ENCODE measurements around the gene CDK19. TPM values are rescaled to one million over a fixed set of nuclear protein-coding genes. Genes with fewer than 3 reads are reported as not detected.
"Not testable (repeated sequence)": the region's sequence is repeated elsewhere in the genome, so short reads cannot be mapped to it uniquely, and the experiment has no call there.

Gene CDK19
- total RNA-seq, 3 donors from 2014 or later (not counting 1 experiment from before 2014, with no cell fraction given) = 21.2 to 30.8 (median 25.9) TPM

DNA sequence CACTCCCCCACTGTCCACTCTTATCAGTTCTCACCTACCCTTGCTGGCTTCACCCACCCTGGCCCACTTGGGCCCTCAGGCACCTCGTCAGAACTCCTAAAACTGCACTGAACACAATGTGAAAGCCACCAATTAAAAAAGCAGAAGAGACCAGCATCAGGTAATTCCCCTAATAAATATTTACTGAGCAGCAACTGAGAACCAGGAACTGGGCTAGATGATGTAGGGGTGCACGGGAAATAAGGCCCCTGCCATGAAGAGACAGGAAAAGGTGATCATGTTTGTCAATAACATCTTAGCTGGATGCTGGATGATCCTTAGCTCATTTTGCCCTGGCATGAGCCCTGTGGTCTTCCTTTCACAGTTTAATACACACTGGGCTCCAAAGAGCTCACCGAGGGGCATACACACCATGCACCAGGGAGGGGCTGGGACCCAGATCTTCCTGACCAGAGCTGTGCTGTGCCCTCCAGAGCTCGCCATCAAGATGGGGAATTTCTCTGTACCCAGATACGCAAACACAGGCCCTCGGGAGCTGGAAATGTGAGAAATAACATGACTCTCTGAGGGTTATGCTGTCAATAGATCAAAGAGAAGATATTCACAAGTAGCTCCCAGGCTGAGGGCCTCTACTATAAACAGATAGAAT, 225.3 kb downstream of the CDK19 start:
- Histone ChIP-seq H3K4me1 (ENCODE audit: control insufficient read depth, insufficient read depth, low read length) (peaks cover 14% of the 10 kb centered on the region), H3K4me3 (ENCODE audit: low read length) (no peak overlapping the region), H3K27me3 (ENCODE audit: control insufficient read depth, insufficient read depth, low read length) (no peaks in the 10 kb centered on the region), H3K9me3 (ENCODE audit: control insufficient read depth, insufficient read depth, low read length) (no peaks in the 10 kb centered on the region), H3K27ac (ENCODE audit: low read length) (peak overlapping the region; percentile 34), H3K36me3 (ENCODE audit: control insufficient read depth, insufficient read depth, low read length) (no peaks in the 10 kb centered on the region)
- no peaks in the 10 kb centered on the region for H3K27me3 Mint-ChIP-seq (ENCODE audit: low read depth in 2 of 2)
- ATAC-seq (peak in 1 of 3 donors; percentile 21), DNase-seq (no peak)
- H3K4me3 Mint-ChIP-seq = no peak overlapping the region
- no peaks in the 10 kb centered on the region for H3K9me3 Mint-ChIP-seq
- intact Hi-C loops (cut with micrococcal nuclease) = no loop called here
- H3K36me3 Mint-ChIP-seq = no peaks in the 10 kb centered on the region
- peaks cover 0 to 16% of the 10 kb centered on the region in 2 donors for H3K4me1 Mint-ChIP-seq
- no peak overlapping the region for H3K27ac Mint-ChIP-seq
- TF ChIP-seq, protein P1, sequence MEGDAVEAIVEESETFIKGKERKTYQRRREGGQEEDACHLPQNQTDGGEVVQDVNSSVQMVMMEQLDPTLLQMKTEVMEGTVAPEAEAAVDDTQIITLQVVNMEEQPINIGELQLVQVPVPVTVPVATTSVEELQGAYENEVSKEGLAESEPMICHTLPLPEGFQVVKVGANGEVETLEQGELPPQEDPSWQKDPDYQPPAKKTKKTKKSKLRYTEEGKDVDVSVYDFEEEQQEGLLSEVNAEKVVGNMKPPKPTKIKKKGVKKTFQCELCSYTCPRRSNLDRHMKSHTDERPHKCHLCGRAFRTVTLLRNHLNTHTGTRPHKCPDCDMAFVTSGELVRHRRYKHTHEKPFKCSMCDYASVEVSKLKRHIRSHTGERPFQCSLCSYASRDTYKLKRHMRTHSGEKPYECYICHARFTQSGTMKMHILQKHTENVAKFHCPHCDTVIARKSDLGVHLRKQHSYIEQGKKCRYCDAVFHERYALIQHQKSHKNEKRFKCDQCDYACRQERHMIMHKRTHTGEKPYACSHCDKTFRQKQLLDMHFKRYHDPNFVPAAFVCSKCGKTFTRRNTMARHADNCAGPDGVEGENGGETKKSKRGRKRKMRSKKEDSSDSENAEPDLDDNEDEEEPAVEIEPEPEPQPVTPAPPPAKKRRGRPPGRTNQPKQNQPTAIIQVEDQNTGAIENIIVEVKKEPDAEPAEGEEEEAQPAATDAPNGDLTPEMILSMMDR (IDR thresholded peaks at IDR 0.05) = no peak
- WGBS (ENCODE audit: insufficient coverage) = 38% methylated on average over 6 of the region's 6 CpGs

DNA sequence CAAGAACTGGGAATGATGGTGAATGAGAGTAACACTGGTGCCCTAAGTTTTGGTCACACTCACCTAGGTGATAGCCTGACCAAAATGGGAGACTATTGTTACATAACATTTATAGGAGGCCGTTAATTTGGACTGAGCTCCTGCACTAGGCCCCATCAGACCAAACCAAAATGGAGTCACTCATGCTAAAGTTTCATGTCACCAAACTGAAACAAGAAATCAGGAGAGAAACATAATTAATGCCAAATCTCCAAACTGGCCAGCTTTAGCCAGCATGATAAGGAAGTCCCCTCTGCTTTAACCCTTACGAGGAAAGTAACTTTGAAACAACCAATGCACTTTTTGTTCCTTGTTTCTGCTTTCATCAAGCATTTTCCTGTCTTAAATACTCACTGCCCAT, 227.9 kb downstream of the CDK19 start:
- no peak overlapping the region for H3K27ac ChIP-seq (ENCODE audit: low read length)
- H3K27ac Mint-ChIP-seq = no peak overlapping the region
- intact Hi-C loops (cut with micrococcal nuclease) = no loop called here

DNA sequence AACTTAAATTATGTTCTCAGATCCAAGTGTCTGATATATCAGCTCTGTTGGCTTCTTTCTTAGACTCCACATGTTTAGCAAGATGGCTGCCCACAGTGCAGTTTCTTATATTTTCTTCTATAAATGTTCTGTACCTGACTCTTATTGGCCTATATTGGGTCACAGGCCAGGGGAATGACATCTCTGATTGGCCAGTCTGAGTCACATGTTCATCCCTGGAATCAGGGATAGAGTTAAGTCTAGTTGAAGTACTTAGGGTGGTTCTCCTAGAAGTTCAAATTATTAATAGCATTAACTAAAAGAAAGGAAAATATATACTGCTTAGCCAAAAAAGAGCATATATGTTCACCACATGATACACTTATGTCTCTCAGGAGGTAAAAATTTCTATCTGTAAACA, 233.6 kb downstream of the CDK19 start:
- Mint-ChIP-seq H3K9me3 (no peaks in the 10 kb centered on the region), H3K4me1 (no peaks in the 10 kb centered on the region), H3K36me3 (no peaks in the 10 kb centered on the region), H3K27ac (no peak overlapping the region), H3K27me3 (ENCODE audit: low read depth in 2 of 2) (peaks cover 0 to 9% of the 10 kb centered on the region in 2 donors), H3K4me3 (no peak overlapping the region)
- no peaks in the 10 kb centered on the region for H3K36me3 ChIP-seq (ENCODE audit: control insufficient read depth, insufficient read depth, low read length)
- no peak overlapping the region for H3K27ac ChIP-seq (ENCODE audit: low read length)
- H3K4me1 ChIP-seq (ENCODE audit: control insufficient read depth, insufficient read depth, low read length) = no peaks in the 10 kb centered on the region
- no peak overlapping the region for H3K4me3 ChIP-seq (ENCODE audit: low read length)
- no peak for DNase-seq
- no peak for ATAC-seq
- intact Hi-C loops (cut with micrococcal nuclease) = no loop called here
- TF ChIP-seq, protein P1 (IDR thresholded peaks at IDR 0.05) = no peak
- no peaks in the 10 kb centered on the region for H3K27me3 ChIP-seq (ENCODE audit: control insufficient read depth, insufficient read depth, low read length)
- no peaks in the 10 kb centered on the region for H3K9me3 ChIP-seq (ENCODE audit: control insufficient read depth, insufficient read depth, low read length)

More for the DNA sequence above, 227.9 kb downstream of the CDK19 start:
- Histone ChIP-seq H3K4me3 (ENCODE audit: low read length) (no peak overlapping the region), H3K9me3 (ENCODE audit: control insufficient read depth, insufficient read depth, low read length) (no peaks in the 10 kb centered on the region), H3K4me1 (ENCODE audit: control insufficient read depth, insufficient read depth, low read length) (peaks cover 14% of the 10 kb centered on the region), H3K36me3 (ENCODE audit: control insufficient read depth, insufficient read depth, low read length) (no peaks in the 10 kb centered on the region), H3K27me3 (ENCODE audit: control insufficient read depth, insufficient read depth, low read length) (no peaks in the 10 kb centered on the region)
- ATAC-seq (no peak), DNase-seq (no peak)
- H3K9me3 Mint-ChIP-seq = no peaks in the 10 kb centered on the region
- no peaks in the 10 kb centered on the region for H3K36me3 Mint-ChIP-seq
- no peak overlapping the region for H3K4me3 Mint-ChIP-seq
- H3K27me3 Mint-ChIP-seq (ENCODE audit: low read depth in 2 of 2) = no peaks in the 10 kb centered on the region
- WGBS (ENCODE audit: insufficient coverage) = 79% methylated on average over 2 of the region's 2 CpGs
- TF ChIP-seq, protein P1 (IDR thresholded peaks at IDR 0.05) = no peak
- peaks cover 0 to 12% of the 10 kb centered on the region in 2 donors for H3K4me1 Mint-ChIP-seq

DNA sequence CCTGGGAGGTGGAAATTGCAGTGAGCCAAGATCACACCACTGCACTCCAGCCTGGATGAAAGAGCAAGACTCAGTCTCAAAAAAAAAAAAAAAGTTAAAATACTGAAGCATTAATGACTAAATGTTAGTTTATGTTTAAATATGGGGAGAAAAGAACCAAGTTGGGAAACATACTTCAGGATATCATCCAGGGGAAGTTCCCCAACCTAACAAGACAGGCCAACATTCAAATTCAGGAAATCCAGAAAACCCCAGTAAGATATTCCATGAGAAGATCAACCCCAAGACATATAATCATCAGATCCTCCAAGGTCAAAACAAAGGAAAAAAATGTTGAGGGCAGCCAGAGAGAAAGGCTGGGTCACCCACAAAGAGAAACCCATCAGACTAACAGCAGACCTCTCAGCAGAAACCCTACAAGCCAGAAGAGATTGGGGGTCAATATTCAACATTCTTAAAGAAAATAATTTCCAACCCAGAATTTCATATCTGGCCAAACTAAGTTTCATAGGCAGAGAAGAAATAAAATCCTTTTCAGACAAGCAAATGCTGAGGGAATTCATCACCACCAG, 237.6 kb downstream of the CDK19 start:
- intact Hi-C loops (cut with micrococcal nuclease); H3K9me3 Mint-ChIP-seq; H3K27me3 ChIP-seq (ENCODE audit: control insufficient read depth, insufficient read depth, low read length); H3K36me3 Mint-ChIP-seq; H3K27ac ChIP-seq (ENCODE audit: low read length); H3K4me3 Mint-ChIP-seq; H3K4me1 ChIP-seq (ENCODE audit: control insufficient read depth, insufficient read depth, low read length); H3K27me3 Mint-ChIP-seq (ENCODE audit: low read depth in 2 of 2); H3K9me3 ChIP-seq (ENCODE audit: control insufficient read depth, insufficient read depth, low read length); H3K36me3 ChIP-seq (ENCODE audit: control insufficient read depth, insufficient read depth, low read length); DNase-seq; H3K27ac Mint-ChIP-seq; ATAC-seq; H3K4me1 Mint-ChIP-seq; H3K4me3 ChIP-seq (ENCODE audit: low read length): not testable (repeated sequence)

Measured in natural killer cell (primary cell).